HG03520 (cell line): ENCODE measurements around the gene CPED1.
"Not testable (repeated sequence)": the region's sequence is repeated elsewhere in the genome, so short reads cannot be mapped to it uniquely, and the experiment has no call there.

Source experiments
- ATAC-seq: cut with Tn5 transposase; IDR thresholded peaks from one replicate; pipeline ENCODE4 v1.9.1; 2021; ENCODE audit warnings: mild to moderate bottlenecking, moderate library complexity; ENCODE audit not compliant: unreplicated experiment

Gene CPED1

DNA sequence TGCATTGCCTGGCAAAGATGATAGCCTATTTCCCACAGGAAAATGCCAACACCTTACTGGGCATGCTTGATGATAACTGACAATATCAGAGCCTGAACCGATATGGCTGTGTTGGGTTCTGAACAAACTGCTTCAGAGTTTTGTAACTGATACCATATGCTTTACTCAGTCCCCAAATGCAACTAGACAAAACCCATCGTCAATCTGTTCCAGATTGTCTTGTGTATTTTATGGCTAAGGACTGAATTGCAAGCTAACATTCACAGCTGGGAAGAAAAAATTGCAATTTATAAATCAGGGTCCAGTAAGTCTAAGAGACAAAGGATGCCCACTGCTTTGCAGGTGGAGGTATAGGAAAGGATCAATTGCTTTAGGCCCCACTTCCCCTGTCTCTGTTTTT, 223.5 kb downstream of the CPED1 start:
- no peak for ATAC-seq

DNA sequence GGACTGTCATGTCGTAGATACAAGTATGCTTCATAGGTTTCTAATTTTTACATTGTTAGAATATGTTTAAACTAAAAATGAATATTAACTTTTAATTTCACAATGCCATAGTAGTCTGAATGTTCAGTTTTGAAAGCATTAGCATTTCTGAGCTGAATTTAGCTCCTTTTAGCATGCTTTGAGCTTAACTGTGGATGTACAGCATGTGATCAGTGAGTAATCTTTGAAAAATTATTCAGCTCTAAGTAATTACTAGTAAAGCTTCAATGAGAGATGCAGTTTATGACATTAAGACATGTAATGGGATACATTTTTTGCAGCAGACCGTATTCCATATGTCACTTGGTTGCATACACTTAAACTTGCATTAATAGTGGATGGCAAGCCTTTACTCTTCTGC, 226.1 kb downstream of the CPED1 start:
- ATAC-seq: no peak

- no peak for ATAC-seq
Measured at GRCh38 chr7:121219026-121219425, 230.5 kb downstream of the CPED1 start.

- ATAC-seq: not testable (repeated sequence)
Measured at GRCh38 chr7:121221108-121221507, 232.6 kb downstream of the CPED1 start.

- ATAC-seq: no peak
Measured at GRCh38 chr7:121228779-121229178, 240.3 kb downstream of the CPED1 start.

GRCh38 chr7:121235201-121235600, 246.7 kb downstream of the CPED1 start:
- ATAC-seq: no peak

GRCh38 chr7:121237601-121238000, 249.1 kb downstream of the CPED1 start:
- ATAC-seq: no peak

- no peak for ATAC-seq
Measured at GRCh38 chr7:121244120-121244870, 255.8 kb downstream of the CPED1 start.

- ATAC-seq: not testable (repeated sequence)
Measured at GRCh38 chr7:121251367-121251766, 262.9 kb downstream of the CPED1 start.

DNA sequence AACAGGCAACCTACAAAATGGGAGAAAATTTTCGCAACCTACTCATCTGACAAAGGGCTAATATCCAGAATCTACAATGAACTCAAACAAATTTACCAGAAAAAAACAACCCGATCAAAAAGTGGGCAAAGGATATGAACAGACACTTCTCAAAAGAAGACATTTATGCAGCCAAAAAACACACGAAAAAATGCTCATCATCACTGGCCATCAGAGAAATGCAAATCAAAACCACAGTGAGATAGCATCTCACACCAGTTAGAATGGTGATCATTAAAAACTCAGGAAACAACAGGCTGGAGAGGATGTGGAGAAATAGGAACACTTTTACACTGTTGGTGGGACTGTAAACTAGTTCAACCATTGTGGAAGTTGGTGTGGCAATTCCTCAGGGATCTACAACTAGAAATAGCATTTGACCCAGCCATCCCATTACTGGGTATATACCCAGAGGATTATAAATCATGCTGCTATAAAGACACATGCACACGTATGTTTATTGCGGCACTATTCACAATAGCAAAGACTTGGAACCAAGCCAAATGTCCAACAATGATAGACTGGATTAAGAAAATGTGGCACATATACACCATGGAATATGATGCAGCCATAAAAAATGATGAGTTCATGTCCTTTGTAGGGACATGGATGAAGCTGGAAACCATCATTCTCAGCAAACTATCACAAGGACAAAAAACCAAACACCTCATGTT, 264.2 kb downstream of the CPED1 start:
- not testable (repeated sequence) for ATAC-seq

DNA sequence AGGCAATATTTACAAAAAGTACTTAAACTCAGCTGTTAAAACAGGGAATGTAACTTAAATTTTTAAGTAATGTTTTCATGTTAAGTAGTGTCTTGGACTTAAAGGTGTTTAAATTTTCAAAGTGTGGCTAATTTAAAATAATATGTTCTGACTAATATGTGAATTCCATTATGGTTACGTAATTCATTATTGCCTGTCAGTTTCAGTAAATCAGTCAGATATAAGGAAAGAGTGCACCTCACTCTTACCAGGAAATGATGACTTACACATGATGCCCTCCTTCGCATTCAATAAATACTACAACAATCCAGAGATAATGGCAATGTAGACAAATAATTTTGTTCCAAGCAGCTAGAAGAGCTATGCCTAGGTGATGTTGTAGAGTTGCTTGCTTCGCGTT, 271.3 kb downstream of the CPED1 start:
- no peak for ATAC-seq

- ATAC-seq: no peak
Measured at GRCh38 chr7:121261207-121261884, 272.8 kb downstream of the CPED1 start.

DNA sequence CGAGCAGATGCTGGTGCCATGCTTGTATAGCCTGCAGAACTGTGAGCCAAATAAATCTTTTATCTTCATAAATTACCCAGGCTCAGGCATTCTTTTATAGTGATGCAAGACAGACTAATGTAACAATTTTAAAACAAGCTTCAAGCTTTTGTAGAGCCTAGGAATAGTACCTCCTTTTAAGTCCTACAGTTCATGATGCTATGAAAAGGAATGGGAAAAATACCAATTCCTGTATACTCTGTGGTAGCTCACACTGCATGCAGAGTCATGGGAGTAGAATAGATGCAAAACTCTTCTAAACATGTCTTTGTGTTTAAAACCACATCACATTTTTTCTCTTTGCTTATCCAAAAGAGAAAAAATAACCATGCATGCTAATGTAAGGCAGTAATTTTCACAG, 273.7 kb downstream of the CPED1 start:
- no peak for ATAC-seq

DNA sequence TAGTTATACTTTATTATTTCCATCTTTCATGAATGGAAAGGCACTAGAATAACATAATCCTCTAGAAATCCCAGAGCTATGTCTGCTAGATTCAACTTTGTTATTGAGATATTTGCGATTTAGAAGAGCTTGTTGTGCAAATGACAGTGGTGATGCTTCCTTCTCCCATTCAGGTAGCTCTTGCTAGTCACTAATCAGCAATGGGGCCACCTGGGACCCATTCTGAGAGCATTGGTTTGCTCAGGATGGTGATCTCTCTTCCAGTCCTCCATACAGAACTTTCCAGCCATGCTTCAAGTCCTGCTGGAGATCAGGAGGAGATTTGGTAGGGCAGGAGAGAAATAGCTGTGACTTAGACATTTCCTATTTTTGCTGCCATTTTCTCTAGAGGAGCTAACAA, 274.5 kb downstream of the CPED1 start:
- no peak for ATAC-seq

DNA sequence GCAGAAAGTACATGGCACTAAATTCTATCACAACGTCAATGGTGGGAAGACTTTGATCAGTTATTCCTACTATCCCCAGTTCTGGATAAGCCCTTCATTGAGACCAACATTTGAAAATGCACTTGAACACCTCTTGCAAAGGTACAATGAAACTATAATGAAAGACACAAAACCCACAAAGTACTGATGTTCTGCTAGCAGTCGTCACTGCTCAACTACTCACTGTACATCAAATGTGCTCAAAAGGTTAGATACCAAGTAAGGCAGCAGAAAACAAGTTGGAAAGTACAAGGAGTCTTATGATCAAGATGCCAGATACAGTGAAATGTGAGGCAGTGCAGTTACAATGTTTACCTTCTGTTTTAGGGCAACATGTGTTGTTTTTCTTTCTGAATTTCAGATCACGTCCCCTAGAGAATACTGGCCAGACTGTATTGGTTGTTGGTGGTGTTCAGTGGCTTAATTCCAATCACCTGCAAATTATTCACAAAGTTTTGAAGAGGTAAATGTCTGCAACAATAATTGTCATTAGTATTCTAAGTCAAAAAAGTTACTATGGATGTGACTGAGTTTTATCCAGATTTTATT, 277.9 kb downstream of the CPED1 start:
- ATAC-seq: no peak

GRCh38 chr7:121267612-121268011, 279.1 kb downstream of the CPED1 start:
- no peak for ATAC-seq

DNA sequence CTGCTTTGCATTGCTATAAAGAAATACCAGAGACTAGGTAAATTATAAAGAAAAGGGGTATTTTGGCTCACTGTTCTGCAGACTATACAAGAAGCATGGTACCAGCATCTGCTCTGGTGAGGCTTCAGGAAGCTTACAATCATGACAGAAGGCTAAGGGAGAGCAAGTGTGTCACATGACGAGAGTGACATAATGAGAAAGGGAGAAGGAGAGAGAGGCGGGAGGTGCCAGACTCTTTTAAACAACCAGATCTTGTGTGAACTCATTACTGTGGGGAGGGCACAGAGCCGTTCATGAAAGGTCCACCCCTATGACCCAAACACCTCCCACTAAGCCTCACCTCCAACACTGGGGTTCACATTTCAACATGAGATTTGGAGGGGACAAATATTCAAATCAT, 281.3 kb downstream of the CPED1 start:
- no peak for ATAC-seq

- ATAC-seq: no peak
Measured at GRCh38 chr7:121271098-121271497, 282.6 kb downstream of the CPED1 start.

- peak; percentile 56 for ATAC-seq
Measured at GRCh38 chr7:121271916-121272315, 283.4 kb downstream of the CPED1 start.

- no peak for ATAC-seq
Measured at GRCh38 chr7:121272676-121273075, 284.2 kb downstream of the CPED1 start.

DNA sequence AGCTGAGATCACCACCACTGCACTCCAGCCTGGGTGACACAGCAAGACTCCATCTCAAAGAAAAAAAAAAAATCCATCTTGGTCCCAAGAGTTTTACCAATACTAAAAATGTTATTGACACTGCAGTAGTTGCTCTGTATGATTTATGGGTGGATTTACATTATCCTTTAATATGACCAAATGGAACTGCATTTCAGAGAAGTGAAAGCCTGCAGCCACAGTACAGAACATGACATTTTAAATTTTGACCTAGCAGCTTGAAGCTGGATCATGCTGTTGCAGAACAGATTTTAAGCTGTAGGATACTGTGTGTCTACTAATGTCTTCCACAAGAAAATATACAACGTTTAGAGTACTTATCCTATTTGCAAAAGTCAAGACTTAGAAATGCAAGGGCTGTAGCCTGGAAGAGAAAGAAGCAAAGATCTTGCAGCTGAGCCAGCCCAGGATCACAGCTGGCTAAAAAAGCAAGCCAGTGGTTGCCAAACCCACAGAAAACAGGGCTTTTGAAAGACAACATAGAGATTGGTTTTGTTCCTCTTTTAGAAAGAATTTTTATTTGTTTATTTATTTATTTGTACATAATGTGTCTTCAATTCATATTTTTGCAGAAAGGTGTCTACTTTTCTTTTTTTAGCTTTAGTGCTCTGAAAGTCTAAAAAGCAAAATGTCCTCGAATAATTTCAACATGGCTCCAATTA, 285.1 kb downstream of the CPED1 start:
- no peak for ATAC-seq
